NOMO-1 treated with dmso at 0.1 percent for 144 hours (cell line): Measurements from ENCODE around the gene OTOA.
"Not testable (repeated sequence)": the region's sequence is repeated elsewhere in the genome, so short reads cannot be mapped to it uniquely, and the experiment has no call there.

Experiments used
- DNase-seq: peaks from one replicate; lab custom pipeline; 2025; ENCODE audit not compliant: unreplicated experiment; lab: John Stamatoyannopoulos, UW

Gene OTOA

DNA sequence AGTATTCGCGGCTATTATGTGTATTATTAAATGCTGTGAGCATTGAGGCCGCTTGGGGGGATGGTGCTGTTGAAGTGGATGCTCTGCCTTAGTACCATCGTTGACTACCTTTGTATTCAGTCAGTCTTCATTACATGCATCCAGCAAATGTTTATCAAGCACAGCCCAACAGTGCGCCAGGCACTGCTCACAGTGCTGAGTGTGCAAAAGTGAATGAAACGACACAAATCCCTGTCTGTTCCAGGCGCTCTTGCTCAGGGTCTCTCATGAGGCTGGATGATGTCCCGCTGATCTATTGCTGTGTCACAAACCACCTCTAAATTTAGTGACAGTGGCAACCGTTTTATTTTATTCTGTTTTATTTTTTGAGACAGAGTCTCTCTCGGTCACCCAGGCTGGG is 53.8 kb downstream of the OTOA start:
- no peak for DNase-seq

DNA sequence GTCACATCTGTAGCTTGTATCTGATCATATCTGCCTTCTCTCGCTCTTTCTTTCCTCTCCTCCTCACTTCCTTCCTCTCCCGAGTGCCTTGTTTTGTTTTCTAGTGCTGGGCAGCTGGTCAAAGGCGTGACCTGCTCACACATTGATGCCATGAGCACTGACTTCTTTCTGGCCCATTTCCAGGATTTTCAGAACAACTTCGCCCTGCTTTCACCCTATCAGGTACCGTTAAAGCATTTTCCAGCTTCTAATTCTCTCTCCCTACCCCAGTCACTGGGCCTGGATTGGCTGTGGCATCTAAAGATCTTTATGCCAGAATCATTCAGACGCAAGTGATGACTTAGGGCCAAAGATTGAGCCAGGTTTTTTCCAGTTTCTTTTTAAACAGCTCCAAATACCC is 55.5 kb downstream of the OTOA start:
- DNase-seq: no peak

DNA sequence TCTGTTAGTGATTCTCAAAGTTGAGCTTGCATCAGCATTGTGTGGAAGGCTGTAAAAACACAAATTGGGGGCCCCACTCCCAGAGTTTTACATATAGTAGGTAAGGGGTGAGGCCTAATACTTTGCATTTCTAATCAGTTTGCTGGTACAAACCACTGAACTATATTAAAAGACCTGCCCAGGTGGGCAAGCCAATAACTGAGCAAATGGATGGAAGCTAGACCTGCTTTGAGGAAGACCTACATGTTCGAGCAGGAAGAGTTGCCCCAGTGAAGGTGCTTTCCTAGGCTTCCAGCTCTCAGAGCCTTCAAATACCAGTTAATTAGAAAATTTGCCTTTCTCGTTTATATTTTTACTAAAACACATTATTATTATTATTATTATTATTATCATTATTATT is 56.8 kb downstream of the OTOA start:
- DNase-seq: no peak

DNA sequence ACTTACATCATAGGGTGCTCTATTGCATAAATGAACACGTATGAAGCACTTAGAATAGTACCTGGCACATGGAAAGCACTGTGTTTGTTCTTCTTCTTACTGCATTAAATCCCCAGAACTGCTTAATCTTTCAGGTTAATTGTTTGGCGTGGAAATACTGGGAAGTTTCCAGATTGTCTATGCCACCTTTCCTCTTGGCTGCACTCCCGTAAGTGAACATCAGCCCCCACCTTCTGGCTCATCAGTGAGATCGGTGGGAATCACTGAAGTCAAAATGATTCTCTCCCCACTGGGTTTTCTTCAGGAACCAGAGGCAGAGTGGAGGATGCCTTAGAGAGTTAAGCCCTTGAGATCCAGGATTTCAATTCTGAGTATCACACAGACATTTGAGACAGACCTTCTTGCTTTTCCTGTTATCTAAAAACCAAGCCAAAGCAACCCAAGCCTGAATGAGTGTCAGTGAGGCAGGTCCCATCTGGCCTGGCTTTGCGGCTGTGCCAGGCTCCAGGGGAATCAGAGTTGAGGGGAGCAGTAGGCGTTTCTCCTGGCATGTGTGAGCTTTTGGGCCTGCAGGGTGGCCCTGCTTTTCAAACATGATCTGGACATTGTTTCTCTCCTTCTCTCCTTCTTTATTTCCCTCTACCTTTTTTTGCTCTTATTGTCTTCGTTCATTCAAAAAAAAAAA is 59.1 kb downstream of the OTOA start:
- DNase-seq: no peak

DNA sequence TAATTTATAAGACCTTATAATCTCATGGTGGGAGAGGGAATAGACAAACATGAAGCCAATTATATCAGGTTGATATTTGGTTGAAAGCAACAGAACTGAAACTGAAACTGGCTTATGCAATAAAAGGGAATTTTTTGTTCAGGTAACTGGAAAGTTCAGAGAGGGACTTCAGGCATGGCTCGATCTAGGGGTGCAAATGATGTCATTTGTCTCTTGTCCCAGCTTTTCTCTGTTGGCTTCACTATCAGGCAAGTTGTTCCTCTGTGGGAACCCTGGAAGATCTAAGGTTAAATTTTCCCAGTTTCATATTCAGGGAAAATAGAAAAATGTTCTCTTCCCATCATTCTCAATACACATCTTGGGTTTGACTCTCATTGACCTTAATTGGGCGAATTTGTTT is 59.8 kb downstream of the OTOA start:
- DNase-seq: no peak

DNA sequence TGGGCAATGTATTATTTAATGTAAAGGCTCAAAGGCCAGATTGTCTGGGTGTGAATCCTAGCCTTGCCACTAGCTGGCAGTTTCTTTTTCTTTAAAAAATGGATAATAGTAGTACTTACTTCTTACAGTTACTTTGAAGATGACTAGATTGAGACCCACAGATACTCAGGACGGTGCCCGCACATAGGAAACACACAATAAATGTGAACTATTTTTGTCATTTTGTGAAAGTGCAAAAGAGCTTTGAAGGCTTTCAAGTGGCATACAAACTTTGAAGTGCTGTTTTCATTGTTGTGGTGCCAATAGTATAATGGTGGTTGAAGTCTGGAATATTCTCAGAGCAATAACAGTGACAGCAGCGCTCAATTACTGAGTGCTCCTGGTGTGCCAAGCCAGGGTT is 63.6 kb downstream of the OTOA start:
- no peak for DNase-seq

DNA sequence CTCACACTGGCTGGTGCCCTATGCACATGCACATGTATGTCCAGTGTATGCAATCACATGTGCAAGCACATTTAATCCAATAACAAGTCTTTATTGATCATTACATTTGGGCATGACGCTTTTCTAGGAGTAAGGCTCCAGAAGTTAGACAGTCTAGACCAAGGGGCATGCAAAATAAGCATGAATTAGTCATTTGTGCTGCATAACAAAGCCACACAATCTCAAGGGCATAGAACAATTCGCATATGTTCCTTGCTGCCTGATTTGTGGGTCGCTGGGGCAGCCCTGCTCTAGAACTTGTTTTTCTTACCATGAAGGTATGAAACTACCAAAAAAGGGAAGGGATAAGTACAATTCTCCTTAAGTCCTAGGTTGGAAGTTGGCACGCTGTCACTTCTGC is 67.5 kb downstream of the OTOA start:
- not testable (repeated sequence) for DNase-seq

DNA sequence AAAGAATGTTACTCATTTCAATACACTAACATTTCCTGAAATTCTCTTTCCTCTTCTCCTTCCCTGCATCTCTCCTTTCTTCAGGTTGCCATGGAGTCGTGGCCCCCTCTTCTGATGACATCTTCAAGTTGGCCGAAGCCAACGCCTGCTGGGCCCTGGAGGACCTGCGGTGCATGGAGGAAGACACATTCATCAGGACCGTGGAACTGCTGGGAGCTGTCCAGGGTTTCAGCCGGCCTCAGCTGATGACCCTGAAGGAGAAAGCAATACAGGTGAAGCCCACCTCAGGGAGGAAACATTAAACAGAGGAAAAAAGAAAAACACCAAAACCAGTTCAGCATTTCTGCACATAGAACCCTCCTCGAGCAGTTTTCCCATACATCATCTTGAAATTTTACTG is 76.9 kb downstream of the OTOA start:
- DNase-seq: not testable (repeated sequence)

DNA sequence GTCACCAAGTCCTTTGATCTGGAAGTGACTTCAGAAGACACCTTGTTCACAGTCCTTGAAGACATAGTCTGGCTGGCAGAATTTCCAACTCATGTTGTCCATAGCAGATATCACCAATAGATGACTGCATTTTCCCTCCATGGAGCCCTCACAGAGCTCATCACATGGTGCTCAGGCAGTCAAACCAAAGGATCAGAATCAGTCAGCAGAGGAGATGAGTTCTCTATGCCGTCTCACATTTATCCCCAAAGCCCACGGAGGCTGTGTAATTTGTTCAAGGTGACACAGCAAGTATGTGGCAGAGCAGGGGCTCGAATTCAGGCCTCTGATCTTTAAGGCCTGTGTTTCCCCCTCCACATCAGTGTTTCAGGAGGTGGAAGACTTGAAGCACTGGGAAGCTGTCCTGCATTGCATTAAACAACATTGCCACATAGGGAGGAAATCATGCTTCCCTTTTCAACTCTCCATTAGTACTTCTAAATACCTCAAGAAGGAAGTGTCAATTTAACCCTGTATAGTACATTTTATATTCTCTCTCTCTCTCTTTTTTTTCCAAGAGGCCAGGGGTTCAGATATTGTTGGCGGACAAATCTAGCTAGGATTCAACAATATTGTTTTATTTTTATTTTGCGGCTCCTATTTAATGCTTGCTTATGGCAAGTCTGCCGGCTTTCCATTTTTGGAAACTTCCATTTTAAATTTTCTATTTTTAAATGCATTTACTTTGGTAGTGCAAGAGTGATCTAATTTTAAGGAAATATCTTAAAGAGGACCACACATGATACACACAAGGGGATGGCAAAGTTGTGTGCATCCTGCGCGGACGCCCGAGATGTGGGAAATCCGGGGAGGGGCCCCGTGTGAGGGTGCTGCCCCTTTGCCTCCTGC is 92.7 kb downstream of the OTOA start:
- not testable (repeated sequence) for DNase-seq

DNA sequence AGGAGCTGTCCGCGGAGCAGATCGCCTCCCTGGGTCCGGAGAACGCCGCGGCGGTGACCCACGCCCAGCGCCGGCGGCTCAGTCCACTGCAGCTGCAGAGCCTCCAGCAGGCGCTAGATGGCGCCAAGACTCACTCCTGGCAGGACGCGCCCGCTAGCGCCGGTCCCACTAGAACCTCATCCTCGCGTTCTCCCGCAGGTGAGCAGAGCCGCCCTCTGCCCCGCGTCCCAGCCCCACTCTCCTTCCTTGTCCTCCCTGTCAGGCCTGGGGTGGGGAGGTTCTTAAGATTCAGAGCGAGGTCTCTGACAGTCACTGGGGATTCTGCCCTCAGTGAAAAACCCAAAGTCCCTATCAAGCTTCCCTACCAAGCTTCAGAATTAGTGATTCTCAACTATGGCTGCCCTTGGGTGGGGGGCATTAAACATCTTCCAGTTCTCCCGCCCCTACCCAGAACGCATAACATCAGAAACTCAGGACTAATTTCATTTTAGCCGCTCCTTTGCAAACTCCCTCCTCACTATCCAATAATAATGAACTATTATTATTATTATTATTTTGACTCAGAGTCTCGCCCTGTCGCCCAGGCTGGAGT is 93.4 kb downstream of the OTOA start:
- DNase-seq: not testable (repeated sequence)

DNA sequence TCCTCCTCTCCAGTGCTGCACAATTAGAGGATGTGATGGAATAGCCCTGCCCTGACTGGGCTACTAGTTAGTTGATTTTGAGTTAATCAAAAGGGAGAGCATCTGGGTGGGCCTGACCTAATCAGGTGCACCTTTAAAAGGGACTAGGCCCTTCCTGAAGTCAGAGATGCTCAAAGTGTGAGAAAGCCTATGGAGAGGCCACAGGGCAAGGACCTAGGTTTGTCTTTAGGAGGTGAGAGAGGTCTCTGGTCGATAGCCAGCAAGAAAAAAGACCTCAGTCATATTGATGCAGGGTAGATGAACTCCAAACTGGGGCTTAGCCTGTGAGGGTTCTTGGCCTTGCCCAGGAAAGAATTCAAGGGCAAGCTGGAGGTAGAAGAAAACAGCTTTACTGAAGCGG is 104.5 kb downstream of the OTOA start:
- not testable (repeated sequence) for DNase-seq

DNA sequence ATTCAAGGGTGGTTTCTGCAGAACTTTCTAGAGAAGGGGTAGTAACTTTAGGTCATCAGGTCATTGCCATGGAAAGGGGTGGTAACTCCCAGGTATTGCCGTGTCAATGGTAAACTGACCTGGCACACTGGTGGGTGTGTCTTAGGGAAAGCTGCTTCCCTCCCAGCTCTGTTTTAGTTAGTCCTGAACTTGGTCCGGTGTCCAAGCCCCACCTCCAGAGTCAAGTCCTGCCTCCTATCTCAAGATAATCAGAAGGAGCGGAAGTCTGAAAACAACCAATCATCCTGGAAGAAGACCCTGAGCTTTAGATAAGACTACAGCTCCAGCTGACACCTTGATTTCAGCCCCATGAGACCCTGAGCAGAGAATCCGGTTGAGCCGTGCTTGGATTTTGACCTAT is 105.0 kb downstream of the OTOA start:
- not testable (repeated sequence) for DNase-seq

DNA sequence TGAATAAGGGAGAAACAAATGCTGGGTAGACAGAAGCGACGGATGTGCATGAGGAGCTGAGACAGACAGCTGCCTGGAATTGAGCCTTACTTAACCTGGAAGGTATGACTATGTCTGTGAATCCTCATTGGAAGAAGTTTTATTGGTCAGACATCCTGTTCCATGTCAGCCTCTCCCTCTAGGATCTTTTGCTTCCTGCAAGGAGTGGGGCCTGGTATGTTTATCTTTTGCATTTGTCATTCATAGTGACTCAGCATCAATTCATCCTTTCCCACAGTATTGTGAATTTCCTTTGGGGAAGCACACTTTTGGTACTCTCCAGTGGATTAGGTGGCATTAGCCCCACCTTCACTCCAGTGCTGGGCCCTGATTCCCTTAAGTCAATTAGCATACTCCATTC is 105.5 kb downstream of the OTOA start:
- not testable (repeated sequence) for DNase-seq

DNA sequence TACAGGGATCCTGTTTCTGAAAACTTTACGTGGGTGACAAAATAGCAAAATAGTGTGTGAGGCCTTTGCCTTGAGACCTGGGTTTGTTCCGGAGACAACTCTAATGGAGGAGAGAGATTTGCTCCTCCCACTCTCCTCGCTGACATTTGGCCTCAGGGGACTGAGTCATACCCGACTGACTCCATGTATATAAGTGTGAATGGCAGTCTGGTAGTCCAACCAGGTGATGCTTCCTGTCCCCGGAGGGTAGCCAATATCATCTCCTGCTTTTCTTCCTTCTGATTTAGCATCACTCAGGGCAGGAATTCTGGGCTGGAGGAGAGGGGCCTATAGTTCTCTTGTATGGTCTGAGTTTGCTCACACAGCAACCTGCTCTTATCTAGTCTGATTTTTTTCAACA is 106.8 kb downstream of the OTOA start:
- not testable (repeated sequence) for DNase-seq

DNA sequence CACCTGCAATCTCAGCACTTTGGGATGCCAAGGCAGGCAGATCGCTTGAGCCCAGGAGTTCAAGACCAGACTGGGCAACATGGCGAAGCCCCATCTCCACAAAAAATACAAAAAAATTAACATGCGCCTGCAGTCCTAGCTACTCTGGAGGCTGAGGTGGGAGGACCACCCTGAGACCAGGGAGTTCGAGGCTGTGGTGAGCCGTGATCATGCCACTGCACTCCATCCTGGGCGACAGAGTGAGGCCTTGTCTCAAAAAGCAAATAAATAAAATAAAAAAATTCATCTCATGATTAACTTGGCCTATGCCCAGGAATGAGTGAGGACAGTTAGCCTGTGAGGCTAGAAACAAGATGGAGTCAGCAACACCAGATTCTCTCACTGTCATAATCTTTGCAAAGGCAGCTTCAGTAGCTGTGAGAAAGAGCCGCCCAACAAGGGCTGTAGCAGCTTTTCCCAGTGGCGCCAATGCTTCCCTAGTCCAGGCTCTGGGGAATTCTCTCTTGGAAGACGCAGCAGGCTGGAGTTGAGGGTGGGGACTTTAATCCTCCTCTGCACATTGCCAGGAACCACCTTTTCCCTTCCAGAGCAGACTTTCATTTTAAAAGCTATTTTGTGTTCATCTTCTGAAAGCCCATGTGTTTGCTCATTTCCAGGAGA is 108.9 kb downstream of the OTOA start:
- DNase-seq: not testable (repeated sequence)

DNA sequence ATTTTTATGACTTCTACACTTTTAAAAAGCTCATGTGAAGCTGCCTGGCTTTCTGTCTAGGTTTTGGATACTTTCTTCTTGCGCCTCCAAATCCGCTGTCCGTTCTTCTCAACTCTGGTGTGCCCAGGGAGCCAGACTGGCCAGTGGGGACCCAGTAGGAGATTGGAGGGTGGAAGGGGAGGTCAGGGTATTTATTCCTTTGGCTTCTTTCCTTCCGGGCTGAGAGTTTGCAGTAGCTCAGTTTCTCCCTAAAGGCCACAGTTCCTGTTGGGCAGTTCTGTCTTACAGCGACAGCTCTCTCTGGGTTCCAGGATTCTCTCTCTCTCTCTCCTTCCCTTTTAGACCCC is 109.4 kb downstream of the OTOA start:
- DNase-seq: not testable (repeated sequence)

DNA sequence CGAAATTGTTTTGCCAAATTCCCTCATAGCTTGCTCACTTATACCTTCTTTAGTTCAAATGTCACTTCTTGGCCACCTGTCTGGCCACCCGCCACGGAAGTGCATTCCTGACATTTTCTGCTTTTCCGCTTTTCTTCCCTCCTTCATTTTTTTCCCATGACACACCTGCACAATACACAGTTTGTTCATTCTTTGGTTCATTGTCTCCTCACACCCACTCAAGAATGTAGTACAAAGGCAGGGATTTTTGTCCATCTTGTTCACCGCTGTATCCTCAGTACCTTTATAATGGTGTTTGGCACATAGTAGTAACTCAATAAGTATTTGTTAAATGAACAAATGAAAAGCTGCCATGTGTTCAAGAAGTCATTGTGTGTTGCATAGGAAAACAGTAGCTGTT is 116.8 kb downstream of the OTOA start:
- DNase-seq: not testable (repeated sequence)

DNA sequence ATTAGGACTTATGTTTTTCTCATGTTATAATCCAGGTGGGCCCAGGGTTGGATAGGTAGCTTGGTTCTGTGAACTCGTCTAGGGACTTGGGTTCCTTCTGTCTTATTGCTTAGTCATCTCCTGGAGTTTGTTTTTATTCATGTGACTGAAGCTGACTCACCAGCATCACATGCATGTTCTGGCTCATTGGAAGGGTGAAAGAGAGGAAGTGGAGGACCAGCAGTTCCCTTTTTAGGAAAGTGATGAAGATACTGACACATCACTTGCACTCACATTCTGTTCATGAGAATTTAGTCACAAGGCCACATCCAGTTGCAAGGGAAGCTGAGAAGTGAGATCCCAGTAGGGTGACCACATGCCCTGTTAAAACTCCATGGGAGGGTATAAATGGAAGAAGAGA is 126.7 kb downstream of the OTOA start:
- DNase-seq: not testable (repeated sequence)

DNA sequence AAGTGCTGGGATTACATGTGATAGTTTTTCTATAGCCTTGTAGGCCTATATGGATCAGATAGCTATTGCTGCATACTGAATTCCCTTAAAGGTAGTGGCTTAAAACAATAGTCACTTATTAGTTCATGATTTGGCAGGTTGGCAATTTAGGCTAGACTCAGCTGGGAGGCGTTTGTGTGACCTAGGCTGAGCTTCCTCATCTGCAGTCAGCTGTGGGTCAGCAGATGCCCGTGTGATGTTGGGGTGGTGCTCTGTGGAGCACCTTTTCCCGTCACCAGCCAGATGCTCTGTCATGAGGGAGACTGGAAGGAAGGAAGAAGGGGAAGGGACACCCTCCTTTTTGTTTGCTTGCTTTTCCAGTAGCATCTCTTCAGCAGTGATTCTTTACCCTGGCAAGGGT is 129.5 kb downstream of the OTOA start:
- DNase-seq: not testable (repeated sequence)

DNA sequence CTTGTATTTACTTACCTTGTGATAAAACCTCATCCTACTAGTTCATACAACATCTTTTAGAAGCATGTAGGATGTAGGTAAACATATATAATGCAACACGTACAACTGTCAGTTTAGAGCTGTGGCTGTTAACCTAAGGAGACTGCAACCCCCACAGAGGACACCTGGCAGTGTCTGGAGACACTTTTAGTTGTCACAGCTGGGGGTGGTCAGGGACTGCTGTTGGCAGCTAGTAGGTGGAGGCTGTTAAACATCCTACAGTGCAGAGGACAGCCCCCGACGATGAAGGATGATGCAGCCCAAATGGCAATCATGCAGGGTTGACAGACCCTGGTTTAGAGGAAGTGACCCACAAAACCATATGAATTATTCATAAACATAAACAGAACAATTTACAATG is 134.8 kb downstream of the OTOA start:
- not testable (repeated sequence) for DNase-seq

DNA sequence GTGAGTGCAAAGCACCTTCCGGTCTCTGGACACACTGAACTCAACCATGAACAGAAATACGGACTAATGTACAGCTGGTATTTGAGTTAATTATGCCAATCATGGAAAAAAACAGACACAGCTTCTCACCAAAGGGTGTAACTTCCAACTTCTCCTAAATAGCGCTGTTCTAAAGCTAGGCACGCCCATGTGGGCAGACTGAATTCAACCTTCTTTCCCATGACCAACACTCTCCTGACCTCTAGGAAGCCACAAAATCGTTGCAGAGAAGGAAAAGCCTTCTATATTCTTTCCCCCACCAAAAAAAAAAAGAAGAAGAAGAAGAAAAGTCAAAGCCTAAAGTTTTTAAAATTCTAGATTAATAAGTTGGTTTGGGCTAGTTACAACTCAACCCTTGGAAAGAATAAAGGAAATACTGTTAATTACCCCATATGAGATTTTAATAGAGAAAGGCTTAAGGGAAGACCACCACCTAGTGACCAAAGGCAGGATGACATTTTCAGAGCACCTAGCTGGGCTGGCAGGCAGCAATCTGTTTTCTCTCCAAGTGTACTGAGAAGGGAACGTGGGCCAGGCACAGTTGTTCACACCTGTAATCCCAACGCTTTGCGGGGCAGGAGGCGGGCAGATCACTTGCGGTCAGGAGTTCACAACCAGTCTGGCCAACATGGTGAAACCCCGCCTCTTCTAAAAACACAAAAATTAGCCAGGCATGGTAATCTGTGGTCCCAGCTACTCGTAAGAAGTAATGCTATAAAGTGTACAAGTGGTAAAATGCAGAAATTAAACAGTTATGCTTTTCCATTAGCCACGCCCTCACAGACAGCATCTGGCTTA is 138.0 kb downstream of the OTOA start:
- DNase-seq: peak; percentile 15
